ENCODE data around the gene IL4.

The IL4 gene

GRCh38 chr5:132684491-132684890, 10.7 kb downstream of the IL4 start:
- no peak overlapping the region for H3K4me3 ChIP-seq (ENCODE audit: low read depth, low read length)
- DNase-seq (ENCODE audit: low read depth) = no peak
- TF ChIP-seq MYC (IDR thresholded peaks at IDR 0.05; ENCODE audit: low read depth, low read length) (no peak), POLR2A (IDR thresholded peaks at IDR 0.05; ENCODE audit: extremely low read depth, insufficient read length) (no peak), CTCF (IDR thresholded peaks at IDR 0.05; ENCODE audit: low read depth, low read length) (no peak)
- TF ChIP-seq, protein P1, sequence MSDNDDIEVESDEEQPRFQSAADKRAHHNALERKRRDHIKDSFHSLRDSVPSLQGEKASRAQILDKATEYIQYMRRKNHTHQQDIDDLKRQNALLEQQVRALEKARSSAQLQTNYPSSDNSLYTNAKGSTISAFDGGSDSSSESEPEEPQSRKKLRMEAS (IDR thresholded peaks at IDR 0.05; ENCODE audit: low read depth, low read length) = no peak

GRCh38 chr5:132684922-132685720, 11.3 kb downstream of the IL4 start:
- no peak overlapping the region for H3K4me3 ChIP-seq (ENCODE audit: low read depth, low read length)
- DNase-seq (ENCODE audit: low read depth) = no peak
- TF ChIP-seq CTCF (IDR thresholded peaks at IDR 0.05; ENCODE audit: low read depth, low read length) (no peak), MYC (IDR thresholded peaks at IDR 0.05; ENCODE audit: low read depth, low read length) (no peak), POLR2A (IDR thresholded peaks at IDR 0.05; ENCODE audit: extremely low read depth, insufficient read length) (no peak)
- TF ChIP-seq, protein P1 (IDR thresholded peaks at IDR 0.05; ENCODE audit: low read depth, low read length) = no peak

- no peak overlapping the region for H3K4me3 ChIP-seq (ENCODE audit: low read depth, low read length)
- TF ChIP-seq, protein P1 (IDR thresholded peaks at IDR 0.05; ENCODE audit: low read depth, low read length) = no peak
- TF ChIP-seq POLR2A (IDR thresholded peaks at IDR 0.05; ENCODE audit: extremely low read depth, insufficient read length) (no peak), CTCF (IDR thresholded peaks at IDR 0.05; ENCODE audit: low read depth, low read length) (no peak), MYC (IDR thresholded peaks at IDR 0.05; ENCODE audit: low read depth, low read length) (no peak)
Measured at GRCh38 chr5:132686193-132686592, 12.4 kb downstream of the IL4 start.

DNA sequence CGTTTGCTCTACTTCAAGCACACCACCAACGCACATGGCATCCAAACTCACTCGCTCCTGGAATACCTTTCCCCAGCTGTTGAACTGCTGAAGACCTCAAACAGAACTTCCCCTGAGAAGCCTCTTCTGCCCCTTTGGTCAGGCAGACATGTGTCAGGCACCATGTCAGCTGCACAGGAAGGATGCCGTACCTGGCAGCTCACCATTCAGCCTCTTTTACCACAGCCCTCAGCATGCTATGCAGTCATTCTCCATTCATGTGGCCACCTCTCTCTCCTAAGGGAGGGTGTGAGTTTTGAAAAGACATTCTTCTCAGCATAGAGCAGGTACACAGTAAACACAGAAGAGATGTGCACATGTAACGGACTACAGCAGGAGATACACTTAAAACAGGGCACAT, 14.2 kb downstream of the IL4 start:
- no peak for TF ChIP-seq POLR2A (IDR thresholded peaks at IDR 0.05; ENCODE audit: extremely low read depth, insufficient read length)
- TF ChIP-seq, protein P1 (IDR thresholded peaks at IDR 0.05; ENCODE audit: low read depth, low read length) = no peak
- no peak for TF ChIP-seq MYC (IDR thresholded peaks at IDR 0.05; ENCODE audit: low read depth, low read length)
- TF ChIP-seq CTCF (IDR thresholded peaks at IDR 0.05; ENCODE audit: low read depth, low read length) = no peak
- no peak overlapping the region for H3K4me3 ChIP-seq (ENCODE audit: low read depth, low read length)
- no peak for DNase-seq (ENCODE audit: low read depth)

More at GRCh38 chr5:132686193-132686592, 12.4 kb downstream of the IL4 start:
- no peak for DNase-seq (ENCODE audit: low read depth)

GRCh38 chr5:132688536-132689339, 14.9 kb downstream of the IL4 start:
- TF ChIP-seq, protein P1 (IDR thresholded peaks at IDR 0.05; ENCODE audit: low read depth, low read length) = no peak
- TF ChIP-seq POLR2A (IDR thresholded peaks at IDR 0.05; ENCODE audit: extremely low read depth, insufficient read length) (no peak), MYC (IDR thresholded peaks at IDR 0.05; ENCODE audit: low read depth, low read length) (no peak), CTCF (IDR thresholded peaks at IDR 0.05; ENCODE audit: low read depth, low read length) (no peak)
- DNase-seq (ENCODE audit: low read depth) = no peak

More at GRCh38 chr5:132688536-132689339, 14.9 kb downstream of the IL4 start:
- H3K4me3 ChIP-seq (ENCODE audit: low read depth, low read length) = no peak overlapping the region
